ENCODE data around the gene UBAP2L.

DNA sequence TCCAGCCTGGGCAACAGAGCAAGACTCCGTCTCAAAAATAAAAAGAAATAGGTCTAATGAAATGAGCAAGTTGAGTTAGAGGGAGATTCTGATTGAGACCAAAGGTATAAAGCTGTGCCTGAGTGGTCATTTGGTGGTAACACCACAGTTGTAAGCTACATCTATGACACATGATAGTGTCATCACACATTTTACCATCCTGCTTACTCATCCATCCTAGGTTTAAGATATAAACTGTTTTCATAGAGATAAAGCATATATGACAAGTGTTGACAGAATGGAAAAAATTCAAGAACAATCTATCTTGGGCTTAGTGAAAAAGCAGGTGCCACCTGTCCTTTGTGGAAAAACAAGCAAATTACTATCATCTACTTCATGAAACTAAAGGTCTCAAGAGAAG, 7.5 kb upstream of the UBAP2L start:
- TF ChIP-seq, protein P1, sequence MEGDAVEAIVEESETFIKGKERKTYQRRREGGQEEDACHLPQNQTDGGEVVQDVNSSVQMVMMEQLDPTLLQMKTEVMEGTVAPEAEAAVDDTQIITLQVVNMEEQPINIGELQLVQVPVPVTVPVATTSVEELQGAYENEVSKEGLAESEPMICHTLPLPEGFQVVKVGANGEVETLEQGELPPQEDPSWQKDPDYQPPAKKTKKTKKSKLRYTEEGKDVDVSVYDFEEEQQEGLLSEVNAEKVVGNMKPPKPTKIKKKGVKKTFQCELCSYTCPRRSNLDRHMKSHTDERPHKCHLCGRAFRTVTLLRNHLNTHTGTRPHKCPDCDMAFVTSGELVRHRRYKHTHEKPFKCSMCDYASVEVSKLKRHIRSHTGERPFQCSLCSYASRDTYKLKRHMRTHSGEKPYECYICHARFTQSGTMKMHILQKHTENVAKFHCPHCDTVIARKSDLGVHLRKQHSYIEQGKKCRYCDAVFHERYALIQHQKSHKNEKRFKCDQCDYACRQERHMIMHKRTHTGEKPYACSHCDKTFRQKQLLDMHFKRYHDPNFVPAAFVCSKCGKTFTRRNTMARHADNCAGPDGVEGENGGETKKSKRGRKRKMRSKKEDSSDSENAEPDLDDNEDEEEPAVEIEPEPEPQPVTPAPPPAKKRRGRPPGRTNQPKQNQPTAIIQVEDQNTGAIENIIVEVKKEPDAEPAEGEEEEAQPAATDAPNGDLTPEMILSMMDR (IDR thresholded peaks at IDR 0.05), result no peak
- TF ChIP-seq POLR2A (IDR thresholded peaks at IDR 0.05), result no peak

Measured in heart left ventricle (tissue), 13 donors.